Endothelial cell of umbilical vein (primary cell): ENCODE results near the gene EXOC6. TPM values are rescaled to one million over a fixed set of nuclear protein-coding genes. Genes with fewer than 3 reads are reported as not detected.

ENCODE experiments used
- BruUV-seq: library from RNA; stranded (reverse); fragments of 400-500 nt; replicated peaks from 2 replicates; lab custom pipeline; 2021; lab: Mats Ljungman, UMichigan
- CTCF ChIA-PET: fragments of 300-600, 350-600 bp; sonication (Branson Sonifier 250); formaldehyde crosslinking; loops from one replicate; lab custom pipeline; 2021; ENCODE audit warnings: antibody characterized with exemption, inconsistent platforms; lab: Charles Lee
- POLR2A ChIA-PET: fragments of 300-600, 350-600 bp; sonication (Branson Sonifier 250); formaldehyde crosslinking; loops from one replicate; lab custom pipeline; 2021; ENCODE audit warnings: antibody characterized with exemption, inconsistent platforms; lab: Charles Lee
- DNase-seq: peaks from one replicate; pipeline ENCODE4 v3.0.0-alpha.2; 2011; ENCODE audit warnings: low read depth, low spot score
- FAIRE-seq: peaks from 2 replicates; lab custom pipeline; 2011; peaks lifted over from hg19 to GRCh38; lab: Jason Lieb, UNC
- H2AFZ ChIP-seq: 2 replicates; pipeline ENCODE4 v1.6.0; 2012; ENCODE audit warnings: low read depth, low read length, control low read depth, inconsistent platforms
- H3K27ac ChIP-seq: 2 replicates; pipeline ENCODE4 v1.5.1; 2011; ENCODE audit warnings: low read depth, mild to moderate bottlenecking, control low read depth, low read length, moderate library complexity; ENCODE audit not compliant: insufficient read depth
- H3K27me3 ChIP-seq, 2 experiments: 2 replicates each; pipeline versions ENCODE4 v1.6.0 to v1.6.1; 2011; ENCODE audit warnings: low read length in 2 of 2, mixed read lengths in 1 of 2; ENCODE audit not compliant: control insufficient read depth in 2 of 2, insufficient read depth in 2 of 2
- H3K36me3 ChIP-seq, 2 experiments: 2 replicates in 1 of 2; 3 replicates in 1 of 2; pipeline ENCODE4 v1.5.1; 2011; ENCODE audit warnings: low read length in 2 of 2, mild to moderate bottlenecking in 1 of 2, moderate library complexity in 1 of 2; ENCODE audit not compliant: control insufficient read depth in 2 of 2, insufficient read depth in 2 of 2; ENCODE audit errors: extremely low read depth in 1 of 2
- H3K4me1 ChIP-seq: 3 replicates; pipeline ENCODE4 v1.5.1; 2011; ENCODE audit warnings: mild to moderate bottlenecking, low read length; ENCODE audit not compliant: control insufficient read depth, insufficient read depth; ENCODE audit errors: extremely low read depth
- H3K4me2 ChIP-seq: 2 replicates; pipeline ENCODE4 v1.6.1; 2011; ENCODE audit warnings: low read length, control low read depth, mixed read lengths; ENCODE audit not compliant: insufficient read depth
- H3K4me3 ChIP-seq, 3 experiments: fragments of 200-600 bp in 1 of 3; sonication (generic), shearing (Covaris generic) in 1 of 3; replicated peaks in 1 of 3; 2 replicates each; pipeline ENCODE4 v1.5.1; 2011 to 2016; ENCODE audit warnings: control low read depth in 3 of 3, low read length in 3 of 3, mild to moderate bottlenecking in 2 of 3, inconsistent platforms in 1 of 3, low read depth in 1 of 3, moderate library complexity in 1 of 3; ENCODE audit not compliant: insufficient read depth in 1 of 3
- H3K79me2 ChIP-seq: 2 replicates; pipeline ENCODE4 v1.6.0; 2012; ENCODE audit warnings: low read length, inconsistent platforms; ENCODE audit not compliant: control insufficient read depth, insufficient read depth
- H3K9ac ChIP-seq: replicated peaks from 2 replicates; pipeline ENCODE3; 2011; ENCODE audit warnings: low read length, control low read depth; ENCODE audit not compliant: insufficient read depth; ENCODE audit errors: extremely low read depth
- H3K9me1 ChIP-seq: replicated peaks from 3 replicates; pipeline ENCODE4 v1.6.0; 2011; ENCODE audit warnings: mild to moderate bottlenecking, low read length; ENCODE audit not compliant: control insufficient read depth, insufficient read depth; ENCODE audit errors: extremely low read depth
- H3K9me3 ChIP-seq: replicated peaks from 2 replicates; pipeline ENCODE4 v1.5.1; 2012; ENCODE audit warnings: low read length, inconsistent platforms; ENCODE audit not compliant: control insufficient read depth, insufficient read depth
- H4K20me1 ChIP-seq: replicated peaks from 2 replicates; pipeline ENCODE3; 2011; ENCODE audit warnings: mild to moderate bottlenecking, low read length; ENCODE audit not compliant: control insufficient read depth, insufficient read depth; ENCODE audit errors: extremely low read depth
- EZH2 ChIP-seq: IDR thresholded peaks from 2 replicates; pipeline ENCODE4 v1.6.1; 2012; ENCODE audit warnings: borderline replicate concordance, low read depth, mild to moderate bottlenecking, moderate library complexity, low read length, inconsistent platforms; ENCODE audit not compliant: severe bottlenecking
- FOS ChIP-seq: IDR thresholded peaks from 2 replicates; pipeline ENCODE4 v1.6.1; 2011; ENCODE audit warnings: mild to moderate bottlenecking, low read length, moderate library complexity, borderline replicate concordance; ENCODE audit not compliant: insufficient read depth
- GATA2 ChIP-seq: IDR thresholded peaks from 2 replicates; pipeline ENCODE4 v1.7.0; 2011; ENCODE audit warnings: low read depth, mild to moderate bottlenecking, moderate library complexity, mixed read lengths, low read length; ENCODE audit not compliant: insufficient read length, insufficient read depth
- JUN ChIP-seq: IDR thresholded peaks from 2 replicates; pipeline ENCODE4 v1.6.1; 2011; ENCODE audit warnings: borderline replicate concordance, low read depth; ENCODE audit not compliant: insufficient read length, insufficient read depth
- MAX ChIP-seq: IDR thresholded peaks from 2 replicates; pipeline ENCODE4 v1.6.1; 2011; ENCODE audit not compliant: insufficient read depth, insufficient read length
- MYC ChIP-seq: IDR thresholded peaks from one replicate; pipeline ENCODE4 v1.6.1; 2011; ENCODE audit warnings: mild to moderate bottlenecking, low read depth, low read length
- POLR2A ChIP-seq: IDR thresholded peaks from 2 replicates; pipeline ENCODE4 v1.6.1; 2012; ENCODE audit warnings: low read depth, mild to moderate bottlenecking, control low read depth, low read length
- POLR2AphosphoS5 ChIP-seq: IDR thresholded peaks from 2 replicates; pipeline ENCODE4 v1.6.1; 2012; ENCODE audit warnings: low read depth, mild to moderate bottlenecking, control low read depth, low read length, moderate library complexity; ENCODE audit not compliant: insufficient read depth
- dilution Hi-C: fragments of 300-500 bp; cut with MboI; formaldehyde crosslinking; loops from one replicate; pipeline ENCODE4 v1.15.0; 2019; ENCODE audit warnings: low sequenced_read_pairs; ENCODE audit not compliant: extremely low pct_ligation_motif_present
- intact Hi-C: fragments of 100-400 bp; cut with micrococcal nuclease; formaldehyde crosslinking; loops from one replicate; pipeline ENCODE4 v1.10.0; 2022
- polyA plus RNA-seq, 4 experiments: library from polyadenylated mRNA; depleted of rRNA in 3 of 4; stranded (reverse) in 3 of 4; unstranded in 1 of 4; fragments of >200 nt; gene quantifications; 2 replicates each; pipeline versions ENCODE4 v1.2.1 to v1.2.3, GENCODE V29; 2011 to 2012; ENCODE audit warnings: missing spikeins in 1 of 4
- total RNA-seq: library from RNA; stranded (reverse); gene quantifications from 2 replicates; pipeline ENCODE4 v1.2.3, GENCODE V29; 2021
- TF ChIP-seq, protein P1 (sequence below), 2 donors: IDR thresholded peaks; 1 replicate in 1 of 2; 2 replicates in 1 of 2; pipeline ENCODE4 v1.5.1; 2011; ENCODE audit warnings: low read length in 2 of 2, mild to moderate bottlenecking in 2 of 2, moderate library complexity in 2 of 2, control low read depth in 1 of 2, inconsistent platforms in 1 of 2, low read depth in 1 of 2; ENCODE audit not compliant: insufficient read depth in 1 of 2; ENCODE audit errors: extremely low read depth in 1 of 2

EXOC6 gene
- total and polyA plus RNA-seq, 2 donors (not counting 3 experiments of a cell fraction or from before 2014, with no cell fraction given), result 72.6 to 108 TPM

DNA sequence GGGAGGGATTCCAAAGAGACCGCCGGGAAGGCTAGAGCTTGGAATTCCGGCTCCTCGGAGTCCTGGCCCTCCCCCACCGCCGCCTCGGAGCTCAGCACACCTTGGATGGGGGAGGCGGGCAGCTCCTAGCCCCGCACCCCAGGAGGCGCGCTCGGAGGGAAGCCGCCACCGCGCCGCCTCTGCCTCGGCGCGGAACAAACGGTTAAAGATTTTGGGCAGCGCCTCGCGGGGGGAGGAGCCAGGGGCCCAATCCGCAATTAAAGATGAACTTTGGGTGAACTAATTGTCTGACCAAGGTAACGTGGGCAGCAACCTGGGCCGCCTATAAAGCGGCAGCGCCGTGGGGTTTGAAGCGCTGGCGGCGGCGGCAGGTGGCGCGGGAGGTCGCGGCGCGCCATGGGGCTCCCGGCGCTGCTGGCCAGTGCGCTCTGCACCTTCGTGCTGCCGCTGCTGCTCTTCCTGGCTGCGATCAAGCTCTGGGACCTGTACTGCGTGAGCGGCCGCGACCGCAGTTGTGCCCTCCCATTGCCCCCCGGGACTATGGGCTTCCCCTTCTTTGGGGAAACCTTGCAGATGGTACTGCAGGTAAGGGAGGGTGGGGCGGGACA, 225.3 kb downstream of the EXOC6 start, which contains the start of gene CYP26A1:
CYP26A1 (plus strand) TSS at position 355 of the 608 bp plus-strand sequence; CDS start at position 397, 42 bp downstream.
- dilution Hi-C loops, result no loop called here
- POLR2A ChIA-PET, result no interaction called here
- H3K27me3 ChIP-seq, result peaks cover 41 to 58% of the 10 kb centered on the region in 2 experiments

More for the DNA sequence above, 225.3 kb downstream of the EXOC6 start, which contains the start of gene CYP26A1:
- DNase-seq (no peak), FAIRE-seq (no peak)
- Histone ChIP-seq H4K20me1 (peaks cover 3% of the 10 kb centered on the region), H2AFZ (no peak within 1 kb of the TSS), H3K27ac (no peak within 1 kb of the TSS), H3K79me2 (no peaks in the 10 kb centered on the region), H3K4me1 (peaks cover 29% of the 10 kb centered on the region), H3K36me3 (no peaks in the 10 kb centered on the region), H3K4me3 (peak within 1 kb of the TSS in 1 of 3 experiments; percentile 24), H3K9ac (no peak within 1 kb of the TSS), H3K9me1 (no peaks in the 10 kb centered on the region), H3K4me2 (peak within 1 kb of the TSS; percentile 44), H3K9me3 (no peaks in the 10 kb centered on the region)
- no TSS peak for BruUV-seq
- CTCF ChIA-PET, result interaction anchor here (0.9 kb wide), 1 partner anchor 15 kb away, joined by 4 read pairs; no protein-coding TSS in a partner anchor
- intact Hi-C loops, result no loop called here
- TF ChIP-seq MYC, result no peak
- no peak for TF ChIP-seq POLR2A
- no peak for TF ChIP-seq GATA2
- no peak for TF ChIP-seq FOS
- TF ChIP-seq, protein P1, sequence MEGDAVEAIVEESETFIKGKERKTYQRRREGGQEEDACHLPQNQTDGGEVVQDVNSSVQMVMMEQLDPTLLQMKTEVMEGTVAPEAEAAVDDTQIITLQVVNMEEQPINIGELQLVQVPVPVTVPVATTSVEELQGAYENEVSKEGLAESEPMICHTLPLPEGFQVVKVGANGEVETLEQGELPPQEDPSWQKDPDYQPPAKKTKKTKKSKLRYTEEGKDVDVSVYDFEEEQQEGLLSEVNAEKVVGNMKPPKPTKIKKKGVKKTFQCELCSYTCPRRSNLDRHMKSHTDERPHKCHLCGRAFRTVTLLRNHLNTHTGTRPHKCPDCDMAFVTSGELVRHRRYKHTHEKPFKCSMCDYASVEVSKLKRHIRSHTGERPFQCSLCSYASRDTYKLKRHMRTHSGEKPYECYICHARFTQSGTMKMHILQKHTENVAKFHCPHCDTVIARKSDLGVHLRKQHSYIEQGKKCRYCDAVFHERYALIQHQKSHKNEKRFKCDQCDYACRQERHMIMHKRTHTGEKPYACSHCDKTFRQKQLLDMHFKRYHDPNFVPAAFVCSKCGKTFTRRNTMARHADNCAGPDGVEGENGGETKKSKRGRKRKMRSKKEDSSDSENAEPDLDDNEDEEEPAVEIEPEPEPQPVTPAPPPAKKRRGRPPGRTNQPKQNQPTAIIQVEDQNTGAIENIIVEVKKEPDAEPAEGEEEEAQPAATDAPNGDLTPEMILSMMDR (IDR thresholded peaks at IDR 0.05; ENCODE audit: extremely low read depth in 1 of 2, insufficient read depth in 1 of 2, low read depth in 1 of 2, low read length in 2 of 2), result no peak
- TF ChIP-seq EZH2, result no peak
- TF ChIP-seq JUN, result no peak
- TF ChIP-seq POLR2AphosphoS5, result no peak
- TF ChIP-seq MAX, result no peak
